HEK293T (cell line): ENCODE measurements around the gene AMOTL2.

Source experiments
- CTCF ChIA-PET: fragments of 350-600 bp; formaldehyde crosslinking; extraction: SDS; loops from one replicate; lab custom pipeline; 2021; ENCODE audit warnings: antibody characterized with exemption, inconsistent platforms; lab: Yijun Ruan, JAX
- POLR2A ChIA-PET: fragments of 350-600 bp; formaldehyde crosslinking; extraction: SDS; loops from one replicate; lab custom pipeline; 2020; ENCODE audit warnings: antibody characterized with exemption, inconsistent platforms; lab: Yijun Ruan, JAX
- DNase-seq: peaks from one replicate; pipeline ENCODE4 v3.0.0; 2012; ENCODE audit warnings: mixed read lengths; ENCODE audit errors: extremely low spot score
- ARNT ChIP-seq: fragments of 450-650 bp; IDR thresholded peaks from 2 replicates; pipeline ENCODE4 v1.6.1; 2017; ENCODE audit warnings: mild to moderate bottlenecking
- BHLHE40 ChIP-seq: fragments of 450-650 bp; IDR thresholded peaks from 2 replicates; pipeline ENCODE4 v1.6.1; 2016; ENCODE audit warnings: mild to moderate bottlenecking, moderate library complexity, borderline replicate concordance
- CTBP1 ChIP-seq: fragments of 450-650 bp; IDR thresholded peaks from 2 replicates; pipeline ENCODE4 v1.6.1; 2016; ENCODE audit warnings: borderline replicate concordance
- ELF4 ChIP-seq: fragments of 450-650 bp; IDR thresholded peaks from 2 replicates; pipeline ENCODE4 v1.6.1; 2017; ENCODE audit warnings: antibody characterized with exemption
- FOXA1 ChIP-seq: fragments of 450-650 bp; IDR thresholded peaks from 2 replicates; pipeline ENCODE4 v1.6.1; 2016; ENCODE audit warnings: mild to moderate bottlenecking
- FOXK2 ChIP-seq: fragments of 450-650 bp; IDR thresholded peaks from 2 replicates; pipeline ENCODE4 v1.6.1; 2016; ENCODE audit warnings: mild to moderate bottlenecking
- FOXM1 ChIP-seq: fragments of 450-650 bp; IDR thresholded peaks from 2 replicates; pipeline ENCODE4 v1.6.1; 2017; ENCODE audit warnings: mild to moderate bottlenecking, borderline replicate concordance
- HDGF ChIP-seq: fragments of 450-650 bp; IDR thresholded peaks from 2 replicates; pipeline ENCODE4 v1.6.1; 2017; ENCODE audit warnings: antibody characterized with exemption, borderline replicate concordance
- L3MBTL2 ChIP-seq: fragments of 450-650 bp; conservative IDR thresholded peaks from 2 replicates; pipeline ENCODE4 v1.6.1; 2016; ENCODE audit warnings: mild to moderate bottlenecking
- LEF1 ChIP-seq: fragments of 450-650 bp; IDR thresholded peaks from 2 replicates; pipeline ENCODE4 v1.6.1; 2017; ENCODE audit warnings: mild to moderate bottlenecking, borderline replicate concordance
- NFRKB ChIP-seq: fragments of 450-650 bp; IDR thresholded peaks from 2 replicates; pipeline ENCODE4 v1.6.1; 2016; ENCODE audit warnings: mild to moderate bottlenecking, moderate library complexity
- PKNOX1 ChIP-seq: fragments of 450-650 bp; IDR thresholded peaks from 2 replicates; pipeline ENCODE4 v1.6.1; 2016
- SP1 ChIP-seq: fragments of 450-650 bp; IDR thresholded peaks from 2 replicates; pipeline ENCODE4 v1.6.1; 2017
- SUZ12 ChIP-seq: fragments of 450-650 bp; IDR thresholded peaks from 2 replicates; pipeline ENCODE4 v1.6.1; 2016; ENCODE audit warnings: mild to moderate bottlenecking
- TARDBP ChIP-seq: fragments of 450-650 bp; IDR thresholded peaks from 2 replicates; pipeline ENCODE4 v1.6.1; 2016
- ZNF384 ChIP-seq: fragments of 450-650 bp; IDR thresholded peaks from 2 replicates; pipeline ENCODE4 v1.6.1; 2016

The AMOTL2 gene

DNA sequence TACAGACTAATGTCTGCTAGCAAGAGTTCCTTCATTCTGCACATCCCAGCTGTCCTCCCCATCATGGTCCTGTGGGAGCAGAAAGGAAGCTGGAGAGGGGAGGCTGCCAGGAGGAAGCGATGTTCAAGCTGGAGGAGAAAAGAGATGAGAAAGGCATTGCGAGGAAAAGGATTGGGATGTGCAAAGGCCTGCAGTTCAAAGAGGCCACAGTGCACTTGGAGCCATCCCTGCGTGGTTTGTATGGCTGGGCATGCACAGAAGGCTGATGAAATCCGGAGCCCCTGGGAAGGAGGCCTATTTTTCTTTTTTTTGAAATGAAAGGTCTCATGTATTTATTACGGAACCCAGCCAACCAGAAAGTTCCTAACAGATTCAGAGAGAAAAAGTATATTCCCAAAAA, 22.8 kb downstream of the AMOTL2 start:
- POLR2A ChIA-PET: interaction anchor here (0.7 to 0.9 kb wide), 2 partner anchors 13 to 134 kb away, joined by 3 read pairs; partner anchors contain the start of genes ANAPC13 and CEP63

GRCh38 chr3:134350861-134351311, 23.4 kb downstream of the AMOTL2 start:
- TF ChIP-seq BHLHE40 (no peak), NFRKB (no peak), LEF1 (no peak), CTBP1 (no peak), ZNF384 (no peak), TARDBP (no peak), PKNOX1 (no peak), FOXA1 (no peak), L3MBTL2 (no peak), ARNT (no peak), FOXK2 (no peak), SUZ12 (no peak), FOXM1 (no peak)
- CTCF ChIA-PET: no interaction called here
- no peak for DNase-seq
- POLR2A ChIA-PET: interaction anchor here (0.9 kb wide), 1 partner anchor 135 kb away, joined by 3 read pairs; the partner anchor contains the start of genes ANAPC13 and CEP63

More for the DNA sequence above, 22.8 kb downstream of the AMOTL2 start:
- CTCF ChIA-PET: interaction anchor here (0.5 kb wide), 1 partner anchor 1881 kb away, joined by 9 read pairs; no protein-coding TSS in a partner anchor
- no peak for DNase-seq
- TF ChIP-seq LEF1 (no peak), FOXM1 (no peak), ZNF384 (no peak), SUZ12 (no peak), FOXA1 (no peak), ARNT (no peak), TARDBP (no peak), ELF4 (no peak), L3MBTL2 (no peak), CTBP1 (no peak), HDGF (no peak), BHLHE40 (no peak)

GRCh38 chr3:134350266-134350665, 24.0 kb downstream of the AMOTL2 start:
- no peak for DNase-seq
- POLR2A ChIA-PET: no interaction called here
- TF ChIP-seq NFRKB (no peak), ARNT (no peak), FOXK2 (no peak), ZNF384 (no peak), BHLHE40 (no peak), ELF4 (no peak), SP1 (no peak), CTBP1 (no peak), TARDBP (no peak), HDGF (no peak), PKNOX1 (no peak), LEF1 (no peak), L3MBTL2 (no peak), FOXA1 (no peak), FOXM1 (no peak), SUZ12 (no peak)
- CTCF ChIA-PET: interaction anchor here (0.6 kb wide), 1 partner anchor 15 kb away, joined by 3 read pairs; no protein-coding TSS in a partner anchor

DNA sequence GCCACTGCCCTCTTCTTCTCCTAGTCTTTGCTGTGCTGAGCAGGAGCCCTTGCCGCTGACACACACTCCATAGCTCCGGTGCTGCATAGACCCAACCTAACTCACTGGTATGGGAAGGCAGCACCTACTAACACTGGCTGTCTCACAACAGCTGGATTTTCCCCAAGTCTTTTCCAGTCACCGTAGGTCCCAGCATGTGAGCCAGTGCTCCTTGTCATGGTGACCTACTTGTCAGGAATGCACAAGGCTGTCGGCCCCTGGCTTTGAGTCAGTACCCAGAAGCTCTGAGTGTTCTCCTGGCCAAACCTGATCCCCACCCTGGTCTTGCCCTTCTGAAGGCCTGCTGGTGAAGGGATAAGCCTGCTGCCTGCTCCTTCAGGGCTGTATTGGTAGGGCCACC, 25.7 kb downstream of the AMOTL2 start:
- POLR2A ChIA-PET: no interaction called here
- no peak for DNase-seq
- TF ChIP-seq HDGF: no peak
- TF ChIP-seq LEF1: no peak
- TF ChIP-seq CTBP1: no peak
- TF ChIP-seq TARDBP: no peak
- TF ChIP-seq FOXM1: no peak
- TF ChIP-seq ARNT: no peak
- no peak for TF ChIP-seq BHLHE40
- TF ChIP-seq ZNF384: no peak
- no peak for TF ChIP-seq SUZ12
- TF ChIP-seq NFRKB: no peak
- no peak for TF ChIP-seq FOXK2
- TF ChIP-seq ELF4: no peak
- TF ChIP-seq SP1: no peak
- CTCF ChIA-PET: no interaction called here

DNA sequence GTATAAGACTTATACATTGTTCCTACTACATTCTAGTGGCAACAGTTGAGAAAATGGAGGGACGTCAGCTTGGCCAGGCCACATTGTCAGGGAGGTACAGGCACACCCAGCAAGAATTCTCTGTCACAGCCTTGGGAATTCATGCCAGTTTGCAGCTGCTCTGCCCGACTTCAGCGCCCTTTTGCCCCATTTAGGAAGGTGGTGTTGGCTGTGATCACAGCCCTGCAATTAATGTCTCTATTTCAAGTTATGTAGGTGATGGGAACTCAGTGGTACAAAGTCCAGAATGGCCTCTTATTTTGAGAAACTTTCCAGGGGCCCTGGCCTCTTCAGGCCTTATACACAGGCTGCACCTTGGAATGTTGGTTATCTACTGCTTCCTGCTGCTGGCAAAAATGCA, 26.7 kb downstream of the AMOTL2 start:
- CTCF ChIA-PET: no interaction called here

More for the DNA sequence above, 26.7 kb downstream of the AMOTL2 start:
- DNase-seq: no peak
- TF ChIP-seq FOXM1 (no peak), CTBP1 (no peak), ZNF384 (no peak), TARDBP (no peak), SUZ12 (no peak), ARNT (no peak), FOXA1 (no peak), SP1 (no peak), ELF4 (no peak), PKNOX1 (no peak), HDGF (no peak), LEF1 (no peak)
- POLR2A ChIA-PET: no interaction called here
